Measurements from ENCODE around the gene SCNN1A.

DNA sequence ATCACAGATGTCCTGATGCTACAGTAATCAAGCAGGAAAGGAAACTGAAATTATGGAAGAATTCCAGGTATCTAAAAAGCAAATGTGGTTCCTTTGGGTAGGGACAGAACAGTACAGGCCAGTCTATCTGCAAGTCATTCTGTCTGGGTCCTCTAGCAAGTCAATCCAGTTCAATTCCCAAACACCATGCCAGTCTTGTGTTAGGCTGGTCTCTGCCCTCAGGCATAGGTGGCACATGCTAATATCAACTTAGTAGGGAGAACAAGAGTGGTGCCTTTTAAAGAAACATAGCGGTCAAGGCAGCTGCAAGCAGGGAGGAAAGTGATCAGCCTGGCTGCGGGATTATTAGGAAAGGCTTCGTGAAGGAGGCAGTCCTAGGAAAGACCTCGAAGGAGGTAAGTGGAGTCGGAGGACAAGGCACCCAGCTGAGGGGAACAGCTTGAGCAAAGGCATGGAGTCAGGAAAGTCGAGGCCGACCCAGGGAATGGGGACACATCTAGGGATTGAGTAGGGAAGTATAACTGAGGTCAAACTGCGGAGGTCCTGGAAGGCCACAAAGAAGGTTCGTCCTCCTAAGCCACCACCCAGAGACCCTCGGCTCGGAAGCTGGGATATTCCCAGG lies 68.7 kb downstream of the SCNN1A start:
- no peak for TF ChIP-seq POLR2AphosphoS5 (IDR thresholded peaks at IDR 0.05; ENCODE audit: low read depth, low read length)
- no peak for TF ChIP-seq POLR2A (IDR thresholded peaks at IDR 0.05; ENCODE audit: low read depth, low read length)

Data from GM12892 (cell line).